Measurements from ENCODE around the gene LPP.

DNA sequence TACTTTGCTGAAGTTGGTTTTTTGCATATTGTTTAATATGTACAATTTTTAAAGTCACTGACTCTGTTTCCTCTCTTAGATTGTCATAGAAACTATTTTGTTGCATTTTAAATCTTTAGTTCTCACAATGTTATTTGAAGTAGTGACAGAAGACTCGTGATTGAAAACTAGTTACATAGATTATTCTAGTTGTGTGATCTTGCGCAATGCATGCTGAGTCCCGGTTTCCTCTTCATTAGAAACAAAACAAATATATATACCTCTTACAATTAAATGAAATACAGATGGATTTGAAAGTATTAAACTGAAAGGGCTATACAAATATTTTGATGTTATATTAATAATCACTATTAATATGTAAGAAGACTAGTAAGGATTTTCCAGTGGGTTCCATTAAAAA lies 333.0 kb downstream of the LPP start:
- TF ChIP-seq, protein P1, sequence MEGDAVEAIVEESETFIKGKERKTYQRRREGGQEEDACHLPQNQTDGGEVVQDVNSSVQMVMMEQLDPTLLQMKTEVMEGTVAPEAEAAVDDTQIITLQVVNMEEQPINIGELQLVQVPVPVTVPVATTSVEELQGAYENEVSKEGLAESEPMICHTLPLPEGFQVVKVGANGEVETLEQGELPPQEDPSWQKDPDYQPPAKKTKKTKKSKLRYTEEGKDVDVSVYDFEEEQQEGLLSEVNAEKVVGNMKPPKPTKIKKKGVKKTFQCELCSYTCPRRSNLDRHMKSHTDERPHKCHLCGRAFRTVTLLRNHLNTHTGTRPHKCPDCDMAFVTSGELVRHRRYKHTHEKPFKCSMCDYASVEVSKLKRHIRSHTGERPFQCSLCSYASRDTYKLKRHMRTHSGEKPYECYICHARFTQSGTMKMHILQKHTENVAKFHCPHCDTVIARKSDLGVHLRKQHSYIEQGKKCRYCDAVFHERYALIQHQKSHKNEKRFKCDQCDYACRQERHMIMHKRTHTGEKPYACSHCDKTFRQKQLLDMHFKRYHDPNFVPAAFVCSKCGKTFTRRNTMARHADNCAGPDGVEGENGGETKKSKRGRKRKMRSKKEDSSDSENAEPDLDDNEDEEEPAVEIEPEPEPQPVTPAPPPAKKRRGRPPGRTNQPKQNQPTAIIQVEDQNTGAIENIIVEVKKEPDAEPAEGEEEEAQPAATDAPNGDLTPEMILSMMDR (IDR thresholded peaks at IDR 0.05; ENCODE audit: insufficient read depth, low read length), result no peak
- TF ChIP-seq GABPA (IDR thresholded peaks at IDR 0.05; ENCODE audit: low read depth), result no peak
- TF ChIP-seq POLR2AphosphoS5 (IDR thresholded peaks at IDR 0.05; ENCODE audit: low read depth), result no peak
